ENCODE results near the gene PLXDC1.

- no peak for TF ChIP-seq SUZ12 (IDR thresholded peaks at IDR 0.05; ENCODE audit: extremely low read depth, insufficient read depth, insufficient read length)
- TF ChIP-seq ZNF274 (IDR thresholded peaks at IDR 0.05; ENCODE audit: low read depth, low read length), result no peak
Measured at GRCh38 chr17:39090400-39090799, 61.0 kb downstream of the PLXDC1 start.

All from NT2/D1 (cell line).